ENCODE data around the gene RENBP.

Gene RENBP

DNA sequence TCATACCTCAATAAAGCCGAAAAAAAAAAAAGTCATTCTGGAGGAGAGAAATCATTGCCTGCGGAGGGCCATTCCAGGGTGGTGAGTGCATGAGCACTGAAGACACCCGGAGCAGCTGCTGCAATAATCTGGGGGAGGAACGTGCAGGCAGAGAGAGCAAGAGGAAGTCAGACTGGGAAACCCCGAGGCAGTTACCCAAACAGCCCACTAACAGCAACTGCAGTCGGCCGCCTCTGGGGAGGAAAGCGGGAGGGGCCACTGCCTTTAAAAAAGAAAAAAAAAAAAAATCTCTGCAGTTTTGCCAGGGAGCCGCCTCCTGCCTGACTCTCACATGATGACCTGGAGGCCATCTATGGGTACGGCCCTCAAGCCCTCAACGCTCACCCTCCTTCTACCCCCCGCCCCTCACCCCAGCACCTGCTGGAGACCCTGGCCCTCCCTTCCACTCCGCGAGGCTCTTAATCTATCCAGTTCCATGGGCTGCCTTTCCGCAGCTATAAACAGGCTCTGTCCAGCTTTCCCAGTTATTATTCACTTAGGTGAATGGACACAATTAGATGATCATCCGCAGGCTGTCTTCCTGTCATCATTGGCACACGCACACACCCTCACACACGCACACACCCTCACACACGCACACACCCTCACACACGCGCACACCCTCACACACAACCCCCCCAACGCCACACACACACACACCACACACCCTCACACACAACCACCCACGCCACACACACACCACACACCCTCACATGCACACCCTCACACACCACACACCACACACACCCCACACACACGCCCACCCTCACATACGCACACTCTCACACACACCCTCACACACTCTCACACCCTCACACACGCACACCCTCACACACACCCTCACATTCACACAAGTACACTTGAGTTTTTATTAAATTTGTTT lies 43.4 kb downstream of the RENBP start (continued):
- TF ChIP-seq SETDB1 (IDR thresholded peaks at IDR 0.05; ENCODE audit: insufficient read length, low read length), result no peak
- no peak for TF ChIP-seq SP3 (tag by site-specific recombination; IDR thresholded peaks at IDR 0.05)
- TF ChIP-seq GLIS2 (tag by site-specific recombination; IDR thresholded peaks at IDR 0.05), result no peak
- no peak for TF ChIP-seq ZNF768 (tag by site-specific recombination; IDR thresholded peaks at IDR 0.05)
- TF ChIP-seq ZXDB (tag by site-specific recombination; IDR thresholded peaks at IDR 0.05), result no peak; the same call in 1 of the 2 replicates
- TF ChIP-seq, protein P1, sequence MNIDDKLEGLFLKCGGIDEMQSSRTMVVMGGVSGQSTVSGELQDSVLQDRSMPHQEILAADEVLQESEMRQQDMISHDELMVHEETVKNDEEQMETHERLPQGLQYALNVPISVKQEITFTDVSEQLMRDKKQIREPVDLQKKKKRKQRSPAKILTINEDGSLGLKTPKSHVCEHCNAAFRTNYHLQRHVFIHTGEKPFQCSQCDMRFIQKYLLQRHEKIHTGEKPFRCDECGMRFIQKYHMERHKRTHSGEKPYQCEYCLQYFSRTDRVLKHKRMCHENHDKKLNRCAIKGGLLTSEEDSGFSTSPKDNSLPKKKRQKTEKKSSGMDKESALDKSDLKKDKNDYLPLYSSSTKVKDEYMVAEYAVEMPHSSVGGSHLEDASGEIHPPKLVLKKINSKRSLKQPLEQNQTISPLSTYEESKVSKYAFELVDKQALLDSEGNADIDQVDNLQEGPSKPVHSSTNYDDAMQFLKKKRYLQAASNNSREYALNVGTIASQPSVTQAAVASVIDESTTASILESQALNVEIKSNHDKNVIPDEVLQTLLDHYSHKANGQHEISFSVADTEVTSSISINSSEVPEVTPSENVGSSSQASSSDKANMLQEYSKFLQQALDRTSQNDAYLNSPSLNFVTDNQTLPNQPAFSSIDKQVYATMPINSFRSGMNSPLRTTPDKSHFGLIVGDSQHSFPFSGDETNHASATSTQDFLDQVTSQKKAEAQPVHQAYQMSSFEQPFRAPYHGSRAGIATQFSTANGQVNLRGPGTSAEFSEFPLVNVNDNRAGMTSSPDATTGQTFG (tag by site-specific recombination; IDR thresholded peaks at IDR 0.05; ENCODE audit: borderline replicate concordance), result peak; percentile 72; the same call in 1 of the 2 replicates
- no peak for TF ChIP-seq ZNF292 (tag by site-specific recombination; IDR thresholded peaks at IDR 0.05; ENCODE audit: borderline replicate concordance, low read depth)
- TF ChIP-seq, protein P2, sequence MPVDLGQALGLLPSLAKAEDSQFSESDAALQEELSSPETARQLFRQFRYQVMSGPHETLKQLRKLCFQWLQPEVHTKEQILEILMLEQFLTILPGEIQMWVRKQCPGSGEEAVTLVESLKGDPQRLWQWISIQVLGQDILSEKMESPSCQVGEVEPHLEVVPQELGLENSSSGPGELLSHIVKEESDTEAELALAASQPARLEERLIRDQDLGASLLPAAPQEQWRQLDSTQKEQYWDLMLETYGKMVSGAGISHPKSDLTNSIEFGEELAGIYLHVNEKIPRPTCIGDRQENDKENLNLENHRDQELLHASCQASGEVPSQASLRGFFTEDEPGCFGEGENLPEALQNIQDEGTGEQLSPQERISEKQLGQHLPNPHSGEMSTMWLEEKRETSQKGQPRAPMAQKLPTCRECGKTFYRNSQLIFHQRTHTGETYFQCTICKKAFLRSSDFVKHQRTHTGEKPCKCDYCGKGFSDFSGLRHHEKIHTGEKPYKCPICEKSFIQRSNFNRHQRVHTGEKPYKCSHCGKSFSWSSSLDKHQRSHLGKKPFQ (tag by site-specific recombination; IDR thresholded peaks at IDR 0.05), result peak; percentile 63; the same call in 1 of the 2 replicates
- peak; percentile 84 for TF ChIP-seq GLI4 (tag by site-specific recombination; IDR thresholded peaks at IDR 0.05)
- no peak for TF ChIP-seq ZNF37A (tag by site-specific recombination; IDR thresholded peaks at IDR 0.05)
- TF ChIP-seq ZNF76 (tag by site-specific recombination; IDR thresholded peaks at IDR 0.05; ENCODE audit: borderline replicate concordance, low read depth), result no peak
- TF ChIP-seq ZNF670 (tag by site-specific recombination; IDR thresholded peaks at IDR 0.05; ENCODE audit: low read depth), result peak; percentile 76
- TF ChIP-seq, protein P3, sequence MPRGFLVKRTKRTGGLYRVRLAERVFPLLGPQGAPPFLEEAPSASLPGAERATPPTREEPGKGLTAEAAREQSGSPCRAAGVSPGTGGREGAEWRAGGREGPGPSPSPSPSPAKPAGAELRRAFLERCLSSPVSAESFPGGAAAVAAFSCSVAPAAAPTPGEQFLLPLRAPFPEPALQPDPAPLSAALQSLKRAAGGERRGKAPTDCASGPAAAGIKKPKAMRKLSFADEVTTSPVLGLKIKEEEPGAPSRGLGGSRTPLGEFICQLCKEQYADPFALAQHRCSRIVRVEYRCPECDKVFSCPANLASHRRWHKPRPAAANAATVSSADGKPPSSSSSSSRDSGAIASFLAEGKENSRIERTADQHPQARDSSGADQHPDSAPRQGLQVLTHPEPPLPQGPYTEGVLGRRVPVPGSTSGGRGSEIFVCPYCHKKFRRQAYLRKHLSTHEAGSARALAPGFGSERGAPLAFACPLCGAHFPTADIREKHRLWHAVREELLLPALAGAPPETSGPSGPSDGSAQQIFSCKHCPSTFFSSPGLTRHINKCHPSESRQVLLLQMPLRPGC (tag by site-specific recombination; IDR thresholded peaks at IDR 0.05), result no peak
- TF ChIP-seq ZFHX2 (tag by site-specific recombination; conservative IDR thresholded peaks at IDR 0.05), result peak; percentile 100
- no peak for TF ChIP-seq ZFP41 (tag by site-specific recombination; IDR thresholded peaks at IDR 0.05; ENCODE audit: borderline replicate concordance)
- TF ChIP-seq ZBTB21 (tag by site-specific recombination; IDR thresholded peaks at IDR 0.05), result no peak
- TF ChIP-seq, protein P4, sequence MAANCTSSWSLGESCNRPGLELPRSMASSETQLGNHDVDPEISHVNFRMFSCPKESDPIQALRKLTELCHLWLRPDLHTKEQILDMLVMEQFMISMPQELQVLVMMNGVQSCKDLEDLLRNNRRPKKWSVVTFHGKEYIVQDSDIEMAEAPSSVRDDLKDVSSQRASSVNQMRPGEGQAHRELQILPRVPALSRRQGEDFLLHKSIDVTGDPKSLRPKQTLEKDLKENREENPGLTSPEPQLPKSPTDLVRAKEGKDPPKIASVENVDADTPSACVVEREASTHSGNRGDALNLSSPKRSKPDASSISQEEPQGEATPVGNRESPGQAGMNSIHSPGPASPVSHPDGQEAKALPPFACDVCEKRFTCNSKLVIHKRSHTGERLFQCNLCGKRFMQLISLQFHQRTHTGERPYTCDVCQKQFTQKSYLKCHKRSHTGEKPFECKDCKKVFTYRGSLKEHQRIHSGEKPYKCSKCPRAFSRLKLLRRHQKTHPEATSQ (tag by site-specific recombination; IDR thresholded peaks at IDR 0.05), result no peak
- no peak for TF ChIP-seq ZNF324 (tag by site-specific recombination; IDR thresholded peaks at IDR 0.05)
- no peak for TF ChIP-seq KLF8 (tag by site-specific recombination; IDR thresholded peaks at IDR 0.05)
- 0 out of 2 replicates have a peak, but pooled peaks have one; percentile 63 for TF ChIP-seq SALL2 (tag by site-specific recombination; IDR thresholded peaks at IDR 0.05; ENCODE audit: borderline replicate concordance)
- no peak for TF ChIP-seq SP7 (tag by site-specific recombination; IDR thresholded peaks at IDR 0.05)
- no peak for TF ChIP-seq IKZF3 (tag by site-specific recombination; IDR thresholded peaks at IDR 0.05)
- no peak for TF ChIP-seq ZNF654 (tag by site-specific recombination; IDR thresholded peaks at IDR 0.05; ENCODE audit: low read depth)
- TF ChIP-seq, protein P5, sequence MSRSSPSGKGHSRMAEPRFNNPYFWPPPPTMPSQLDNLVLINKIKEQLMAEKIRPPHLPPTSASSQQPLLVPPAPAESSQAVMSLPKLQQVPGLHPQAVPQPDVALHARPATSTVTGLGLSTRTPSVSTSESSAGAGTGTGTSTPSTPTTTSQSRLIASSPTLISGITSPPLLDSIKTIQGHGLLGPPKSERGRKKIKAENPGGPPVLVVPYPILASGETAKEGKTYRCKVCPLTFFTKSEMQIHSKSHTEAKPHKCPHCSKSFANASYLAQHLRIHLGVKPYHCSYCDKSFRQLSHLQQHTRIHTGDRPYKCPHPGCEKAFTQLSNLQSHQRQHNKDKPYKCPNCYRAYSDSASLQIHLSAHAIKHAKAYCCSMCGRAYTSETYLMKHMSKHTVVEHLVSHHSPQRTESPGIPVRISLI (tag by site-specific recombination; IDR thresholded peaks at IDR 0.05), result no peak
- TF ChIP-seq ZNF221 (tag by site-specific recombination; IDR thresholded peaks at IDR 0.05; ENCODE audit: borderline replicate concordance), result no peak
- TF ChIP-seq, protein P6, sequence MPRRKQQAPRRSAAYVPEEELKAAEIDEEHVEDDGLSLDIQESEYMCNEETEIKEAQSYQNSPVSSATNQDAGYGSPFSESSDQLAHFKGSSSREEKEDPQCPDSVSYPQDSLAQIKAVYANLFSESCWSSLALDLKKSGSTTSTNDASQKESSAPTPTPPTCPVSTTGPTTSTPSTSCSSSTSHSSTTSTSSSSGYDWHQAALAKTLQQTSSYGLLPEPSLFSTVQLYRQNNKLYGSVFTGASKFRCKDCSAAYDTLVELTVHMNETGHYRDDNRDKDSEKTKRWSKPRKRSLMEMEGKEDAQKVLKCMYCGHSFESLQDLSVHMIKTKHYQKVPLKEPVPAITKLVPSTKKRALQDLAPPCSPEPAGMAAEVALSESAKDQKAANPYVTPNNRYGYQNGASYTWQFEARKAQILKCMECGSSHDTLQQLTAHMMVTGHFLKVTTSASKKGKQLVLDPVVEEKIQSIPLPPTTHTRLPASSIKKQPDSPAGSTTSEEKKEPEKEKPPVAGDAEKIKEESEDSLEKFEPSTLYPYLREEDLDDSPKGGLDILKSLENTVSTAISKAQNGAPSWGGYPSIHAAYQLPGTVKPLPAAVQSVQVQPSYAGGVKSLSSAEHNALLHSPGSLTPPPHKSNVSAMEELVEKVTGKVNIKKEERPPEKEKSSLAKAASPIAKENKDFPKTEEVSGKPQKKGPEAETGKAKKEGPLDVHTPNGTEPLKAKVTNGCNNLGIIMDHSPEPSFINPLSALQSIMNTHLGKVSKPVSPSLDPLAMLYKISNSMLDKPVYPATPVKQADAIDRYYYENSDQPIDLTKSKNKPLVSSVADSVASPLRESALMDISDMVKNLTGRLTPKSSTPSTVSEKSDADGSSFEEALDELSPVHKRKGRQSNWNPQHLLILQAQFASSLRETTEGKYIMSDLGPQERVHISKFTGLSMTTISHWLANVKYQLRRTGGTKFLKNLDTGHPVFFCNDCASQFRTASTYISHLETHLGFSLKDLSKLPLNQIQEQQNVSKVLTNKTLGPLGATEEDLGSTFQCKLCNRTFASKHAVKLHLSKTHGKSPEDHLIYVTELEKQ (tag by site-specific recombination; IDR thresholded peaks at IDR 0.05; ENCODE audit: borderline replicate concordance), result no peak
- TF ChIP-seq WT1 (tag by site-specific recombination; IDR thresholded peaks at IDR 0.05), result no peak
